ENCODE data around the gene ANO10.
"Not testable (repeated sequence)": the region's sequence is repeated elsewhere in the genome, so short reads cannot be mapped to it uniquely, and the experiment has no call there.

The ANO10 gene

DNA sequence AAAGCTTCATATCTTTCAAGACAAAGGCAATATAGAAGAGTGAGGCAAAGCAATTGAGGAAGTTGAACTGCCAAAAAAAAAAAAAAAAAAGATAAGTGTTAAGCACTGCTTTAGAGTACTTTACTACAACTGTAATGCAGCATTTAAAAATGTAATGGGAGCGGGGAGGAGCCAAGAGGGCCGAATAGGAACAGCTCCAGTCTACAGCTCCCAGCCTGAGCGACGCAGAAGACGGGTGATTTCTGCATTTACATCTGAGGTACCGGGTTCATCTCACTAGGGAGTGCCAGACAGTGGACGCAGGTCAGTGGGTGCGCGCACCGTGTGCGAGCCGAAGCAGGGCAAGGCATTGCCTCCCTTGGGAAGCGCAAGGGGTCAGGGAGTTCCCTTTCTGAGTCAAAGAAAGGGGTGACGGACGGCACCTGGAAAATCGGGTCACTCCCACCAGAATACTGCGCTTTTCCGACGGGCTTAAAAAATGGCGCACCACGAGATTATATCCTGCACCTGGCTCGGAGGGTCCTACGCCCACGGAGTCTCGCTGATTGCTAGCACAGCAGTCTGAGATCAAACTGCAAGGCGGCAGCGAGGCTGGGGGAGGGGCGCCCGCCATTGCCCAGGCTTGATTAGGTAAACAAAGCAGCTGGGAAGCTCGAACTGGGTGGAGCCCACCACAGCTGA is 56.0 kb downstream of the ANO10 start:
- not testable (repeated sequence) for DNase-seq

DNA sequence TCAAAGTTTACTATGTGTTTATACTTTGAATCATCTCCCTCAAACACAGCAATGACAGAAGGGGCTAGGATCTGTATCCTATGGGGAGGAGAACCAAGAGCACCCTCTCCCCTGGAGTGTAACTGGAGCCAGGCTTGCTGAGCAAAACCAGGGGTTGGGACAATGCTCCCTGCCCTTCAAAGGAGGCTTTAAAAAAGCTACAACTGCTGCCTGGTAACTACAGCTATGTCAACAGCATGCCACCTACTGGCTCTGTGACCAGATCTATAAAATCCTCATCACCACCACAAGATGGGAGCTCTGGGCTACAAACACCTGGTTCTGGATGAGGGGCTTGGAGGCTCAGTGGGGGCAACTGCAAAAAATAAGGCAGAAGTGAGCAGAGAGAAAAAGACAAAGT is 61.9 kb downstream of the ANO10 start:
- DNase-seq: no peak

DNA sequence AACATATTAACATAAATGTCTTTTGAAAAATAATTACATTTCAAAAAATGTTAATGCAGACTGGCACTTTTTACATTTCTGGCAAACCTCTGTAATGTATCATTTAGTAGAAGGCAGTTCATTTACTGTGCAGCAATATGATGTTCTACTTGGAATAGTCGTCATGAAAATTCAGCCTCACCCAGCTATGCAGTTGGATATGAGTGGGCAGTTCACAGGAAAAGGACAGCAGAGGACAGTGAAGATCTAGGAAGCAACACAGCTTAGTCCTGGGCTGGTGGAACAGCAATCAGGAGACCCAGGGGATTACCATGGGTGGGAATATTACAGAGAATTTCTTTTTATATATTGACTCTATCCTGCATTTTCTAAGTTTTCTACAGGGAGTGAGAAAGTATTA is 63.6 kb downstream of the ANO10 start:
- no peak for DNase-seq

- DNase-seq: no peak
Observed at GRCh38 chr3:43549626-43550290, 72.1 kb downstream of the ANO10 start.

DNA sequence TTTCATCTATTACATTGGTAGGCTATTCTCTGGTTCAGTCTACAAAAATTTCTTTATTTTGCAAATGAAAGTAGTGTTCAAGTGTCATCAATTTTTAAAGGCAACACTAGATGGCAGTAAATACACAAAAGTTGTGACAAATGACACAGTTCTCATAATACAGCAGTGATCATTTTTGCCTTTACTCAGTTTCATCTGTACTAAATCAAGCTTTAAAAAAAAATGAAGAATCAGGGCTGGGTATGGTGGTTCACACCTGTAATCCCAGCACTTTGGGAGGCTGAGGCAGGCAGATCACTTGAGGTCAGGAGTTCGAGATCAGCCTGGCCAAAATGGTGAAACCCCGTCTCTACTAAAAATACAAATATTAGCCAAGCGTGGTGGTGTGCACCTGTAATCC is 77.5 kb downstream of the ANO10 start:
- peak in 1 of 2 donors; percentile 66 for DNase-seq

- DNase-seq: no peak
Observed at GRCh38 chr3:43542328-43543043, 79.3 kb downstream of the ANO10 start.

- no peak for DNase-seq
Observed at GRCh38 chr3:43540624-43541023, 81.2 kb downstream of the ANO10 start.

GRCh38 chr3:43539321-43539720 is 82.5 kb downstream of the ANO10 start:
- no peak for DNase-seq

GRCh38 chr3:43537225-43537624 is 84.6 kb downstream of the ANO10 start:
- no peak for DNase-seq

DNA sequence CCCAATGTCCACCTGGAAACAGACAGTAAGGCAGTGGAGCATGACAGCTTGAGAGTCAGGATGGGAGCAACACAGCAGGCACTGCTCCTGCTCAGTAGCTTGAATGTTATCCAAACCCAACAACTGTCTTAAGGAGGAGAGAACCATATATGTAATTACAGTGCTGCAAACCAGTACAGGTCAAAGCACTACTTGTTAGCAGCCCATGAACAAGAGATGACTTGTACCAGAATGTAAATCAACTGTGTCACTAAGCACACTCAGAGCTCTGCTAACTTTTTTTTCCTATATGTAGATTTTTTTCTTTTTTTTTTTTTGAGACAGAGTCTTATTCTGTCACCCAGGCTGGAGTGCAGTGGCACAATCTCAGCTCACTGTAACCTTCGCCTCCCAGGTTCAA is 87.1 kb downstream of the ANO10 start:
- DNase-seq: no peak

DNA sequence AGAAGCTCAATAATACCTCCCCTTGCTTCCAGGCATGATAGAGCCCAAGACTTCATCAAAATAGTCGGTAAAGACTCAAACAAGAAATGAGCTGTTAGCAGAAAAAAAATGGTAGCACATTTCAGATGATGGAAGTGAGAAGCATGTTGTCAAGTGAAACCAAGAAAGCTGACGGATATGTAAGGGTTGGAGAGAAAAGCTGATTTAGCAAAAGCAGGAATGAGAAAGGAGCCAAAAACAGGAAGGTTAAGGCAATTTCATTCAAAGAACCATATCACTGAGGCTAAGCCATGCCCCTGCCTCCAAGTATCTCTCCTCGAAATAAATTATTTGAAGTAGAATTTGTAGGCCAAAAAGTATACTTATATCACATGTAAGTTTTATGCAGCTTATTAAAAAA is 88.8 kb downstream of the ANO10 start:
- DNase-seq: no peak

DNA sequence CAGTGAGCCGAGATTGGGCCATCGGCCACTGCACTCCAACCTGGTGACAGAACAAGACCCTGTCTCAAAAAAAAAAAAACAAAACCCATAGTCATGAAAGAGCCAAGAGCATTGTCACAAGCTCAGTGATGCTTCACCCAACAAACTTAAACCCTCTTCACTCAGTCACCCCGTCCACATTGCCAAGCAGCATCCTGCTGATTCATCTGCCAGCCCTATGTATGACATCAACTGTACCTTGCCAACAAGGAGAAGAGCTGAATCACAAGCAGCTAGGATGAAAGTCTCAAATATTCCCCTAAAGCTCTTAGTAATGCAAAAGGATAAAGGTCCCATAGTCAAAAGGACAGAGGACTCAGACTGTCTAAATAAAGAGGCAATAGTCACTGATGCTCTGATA is 90.0 kb downstream of the ANO10 start:
- no peak for DNase-seq

DNA sequence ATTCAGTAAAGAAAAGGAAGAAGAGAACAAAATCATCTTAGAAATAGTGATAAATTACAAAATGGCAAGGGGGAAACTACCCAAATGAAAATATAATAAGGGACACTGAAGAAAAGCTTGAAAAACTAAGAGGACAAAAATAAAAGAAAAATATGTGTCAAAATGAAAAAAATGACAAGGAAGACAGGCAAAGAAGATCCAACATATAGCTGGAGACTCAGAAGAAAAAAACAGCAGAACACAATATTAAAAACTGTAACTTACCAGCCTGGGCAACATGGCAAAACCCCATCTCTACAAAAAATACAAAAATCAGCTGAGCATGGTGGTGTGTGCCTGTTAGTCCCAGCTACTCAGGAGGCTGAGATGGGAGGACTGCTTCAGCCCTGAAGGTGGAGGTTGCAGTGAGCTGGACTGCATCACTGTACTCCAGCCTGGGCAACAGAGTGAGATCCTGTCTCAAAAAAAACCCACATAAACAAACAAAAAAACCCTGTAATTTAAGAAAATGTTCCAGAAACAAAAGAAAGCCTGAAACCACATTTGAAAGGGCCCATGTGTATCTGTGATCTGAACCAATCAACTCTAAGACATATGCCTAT is 93.2 kb downstream of the ANO10 start:
- no peak for DNase-seq

DNA sequence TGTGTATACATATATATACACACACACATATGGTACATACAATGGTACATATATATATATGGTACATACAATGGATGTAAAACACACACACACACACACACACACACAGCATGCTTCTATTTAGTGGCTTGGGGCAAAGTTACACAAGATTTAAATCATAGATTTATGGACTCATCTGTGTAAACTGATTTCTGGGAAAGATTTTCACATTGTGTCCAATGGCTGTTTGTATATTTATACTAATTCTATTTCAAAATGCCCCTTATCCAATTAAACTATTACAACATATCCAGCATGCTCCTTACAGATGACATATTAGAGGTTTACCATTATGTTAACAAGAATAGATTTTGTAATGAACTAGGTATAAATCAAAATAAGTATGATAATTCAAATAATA is 94.9 kb downstream of the ANO10 start:
- no peak for DNase-seq

DNA sequence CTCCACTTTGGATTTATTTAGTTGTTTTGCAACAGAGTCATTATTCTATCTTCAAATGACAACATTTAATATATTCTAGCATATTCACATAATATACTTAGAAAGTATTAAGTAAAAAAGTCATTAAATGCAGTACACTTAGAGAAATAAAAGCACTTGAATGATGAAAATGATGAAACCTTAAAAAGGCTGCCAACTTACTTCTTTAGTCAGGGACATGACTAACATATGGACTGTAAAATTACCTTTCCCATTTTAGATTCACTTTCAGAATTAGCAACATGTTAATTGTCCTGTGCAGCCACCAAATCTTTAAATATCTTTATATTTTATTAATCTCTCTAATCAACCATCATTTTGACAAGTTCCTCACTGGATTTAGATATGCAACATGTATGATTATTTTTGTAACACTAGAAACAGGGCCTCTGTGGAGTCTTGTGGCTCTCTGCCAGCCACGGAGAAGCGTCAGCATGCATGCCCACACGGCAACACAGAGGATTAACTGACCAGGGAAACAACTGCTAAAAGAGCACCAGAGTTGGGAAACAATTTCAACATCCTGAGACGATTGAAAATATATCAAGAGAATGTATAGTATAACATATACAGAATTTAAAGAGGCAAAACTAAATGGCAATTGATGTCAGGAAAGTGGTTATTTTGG is 95.7 kb downstream of the ANO10 start:
- no peak for DNase-seq

DNA sequence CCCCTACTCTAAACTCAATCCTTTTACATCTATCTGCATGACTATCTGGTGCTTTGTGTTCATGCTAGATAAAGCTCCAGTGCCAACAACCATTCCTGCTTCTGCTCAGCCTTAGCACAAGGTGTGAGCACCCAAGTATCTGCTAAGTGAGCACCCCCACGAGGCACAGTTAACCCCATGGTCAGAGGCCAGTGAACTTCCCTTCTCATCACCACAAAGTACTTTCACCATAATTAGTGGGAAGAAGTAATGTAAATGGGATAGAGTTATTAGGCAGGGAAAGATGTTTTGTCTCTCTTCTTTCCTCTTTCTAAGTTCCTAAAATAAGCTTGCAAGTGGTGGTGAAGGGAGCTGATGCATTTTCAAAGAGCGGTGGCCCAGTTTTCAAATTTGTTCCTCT is 96.4 kb downstream of the ANO10 start:
- no peak for DNase-seq

GRCh38 chr3:43523454-43524053 is 98.3 kb downstream of the ANO10 start:
- no peak for DNase-seq

GRCh38 chr3:43522727-43523362 is 99.0 kb downstream of the ANO10 start:
- DNase-seq: no peak

DNA sequence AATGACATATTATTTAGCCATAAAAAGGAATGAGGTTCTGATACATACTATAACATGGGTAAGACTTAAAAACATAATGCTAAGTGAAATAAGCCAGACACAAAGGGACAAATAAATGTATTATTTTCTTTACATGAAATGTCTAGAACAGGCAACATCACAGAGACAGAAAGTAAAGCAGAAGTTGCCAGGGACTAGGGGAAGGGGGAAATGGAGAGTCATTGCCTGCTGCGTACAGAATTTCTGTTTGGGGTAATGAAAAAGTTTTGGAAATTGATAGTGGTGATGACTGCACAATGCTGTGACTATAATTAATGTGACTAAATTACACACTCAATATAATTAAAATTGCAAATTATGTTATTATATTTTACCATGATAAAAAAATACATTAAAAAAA is 99.9 kb downstream of the ANO10 start:
- no peak for DNase-seq

DNA sequence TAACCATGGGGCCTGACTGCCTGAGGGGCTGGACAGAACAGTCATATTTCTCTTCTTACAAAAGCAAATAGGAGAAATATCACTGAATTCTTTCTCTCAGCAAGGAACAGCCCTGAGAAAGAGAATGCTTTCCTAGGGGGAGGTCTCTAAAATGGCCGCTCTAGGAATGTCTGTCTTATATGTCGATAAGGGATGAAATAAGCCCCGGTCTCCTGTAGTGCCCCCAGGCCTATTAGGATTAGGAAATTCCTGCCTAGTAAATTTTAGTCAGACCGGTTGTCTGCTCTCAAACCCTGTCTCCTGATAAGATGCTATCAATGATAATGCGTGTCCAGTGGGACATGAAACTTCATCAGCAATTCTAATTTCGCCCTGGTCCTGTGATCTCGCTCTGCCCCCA is 103.3 kb downstream of the ANO10 start:
- DNase-seq: peak in 1 of 2 donors; percentile 5

- DNase-seq: no peak
Observed at GRCh38 chr3:43515970-43516635, 105.7 kb downstream of the ANO10 start.
